H9 (cell line): ENCODE measurements around the gene VPS45. TPM values are rescaled to one million over a fixed set of nuclear protein-coding genes. Genes with fewer than 3 reads are reported as not detected.

Source experiments
- DNase-seq: peaks from one replicate; pipeline ENCODE4 v3.0.0-alpha.2; 2017
- H2AFZ ChIP-seq: one replicate; pipeline ENCODE4 v1.6.1; 2013; ENCODE audit warnings: mild to moderate bottlenecking, low read length, control low read depth, moderate library complexity
- H2AK5ac ChIP-seq: 2 replicates; pipeline ENCODE4 v1.6.1; 2013; ENCODE audit warnings: low read length, control low read depth, mixed read lengths; ENCODE audit not compliant: insufficient read length
- H2BK120ac ChIP-seq: one replicate; pipeline ENCODE4 v1.6.1; 2013; ENCODE audit warnings: low read depth, mild to moderate bottlenecking, low read length, control low read depth, inconsistent platforms; ENCODE audit not compliant: poor library complexity, severe bottlenecking
- H2BK12ac ChIP-seq: 2 replicates; pipeline ENCODE4 v1.6.1; 2013; ENCODE audit warnings: low read length, control low read depth, mixed read lengths, low read depth; ENCODE audit not compliant: insufficient read length
- H2BK15ac ChIP-seq: 2 replicates; pipeline ENCODE4 v1.6.1; 2013; ENCODE audit warnings: low read depth, low read length, control low read depth
- H2BK20ac ChIP-seq: one replicate; pipeline ENCODE4 v1.6.1; 2013; ENCODE audit warnings: low read depth, mild to moderate bottlenecking, low read length, control low read depth, inconsistent platforms; ENCODE audit not compliant: poor library complexity, severe bottlenecking
- H2BK5ac ChIP-seq: 2 replicates; pipeline ENCODE4 v1.6.1; 2013; ENCODE audit warnings: low read length, control low read depth, mixed read lengths; ENCODE audit not compliant: insufficient read length
- H3K14ac ChIP-seq: 2 replicates; pipeline ENCODE4 v1.6.1; 2013; ENCODE audit warnings: low read length, control low read depth; ENCODE audit not compliant: insufficient read depth
- H3K18ac ChIP-seq: 2 replicates; pipeline ENCODE4 v1.6.1; 2013; ENCODE audit warnings: low read depth, mild to moderate bottlenecking, mixed read lengths, low read length, control low read depth; ENCODE audit not compliant: insufficient read length
- H3K23ac ChIP-seq: 2 replicates; pipeline ENCODE4 v1.6.1; 2013; ENCODE audit warnings: low read length, control low read depth, mixed read lengths, low read depth; ENCODE audit not compliant: insufficient read length
- H3K23me2 ChIP-seq: 2 replicates; pipeline ENCODE4 v1.6.1; 2013; ENCODE audit warnings: low read depth, mild to moderate bottlenecking, mixed read lengths, low read length, control low read depth; ENCODE audit not compliant: insufficient read length, poor library complexity, severe bottlenecking
- H3K27ac ChIP-seq: 2 replicates; pipeline ENCODE4 v1.5.1; 2013; ENCODE audit warnings: low read length, control low read depth, mixed read lengths, low read depth; ENCODE audit not compliant: insufficient read length
- H3K27me3 ChIP-seq: 2 replicates; pipeline ENCODE4 v1.6.1; 2013; ENCODE audit warnings: low read length, control low read depth, inconsistent platforms; ENCODE audit not compliant: insufficient read depth
- H3K4ac ChIP-seq: 2 replicates; pipeline ENCODE4 v1.6.1; 2013; ENCODE audit warnings: low read depth, mild to moderate bottlenecking, control low read depth, inconsistent platforms, low read length, moderate library complexity
- H3K4me1 ChIP-seq: 2 replicates; pipeline ENCODE4 v1.6.1; 2013; ENCODE audit warnings: low read length, control low read depth, inconsistent platforms; ENCODE audit not compliant: insufficient read depth
- H3K4me2 ChIP-seq: 2 replicates; pipeline ENCODE4 v1.6.1; 2013; ENCODE audit warnings: low read length, control low read depth, mixed read lengths; ENCODE audit not compliant: insufficient read length, insufficient read depth
- H3K56ac ChIP-seq: 2 replicates; pipeline ENCODE4 v1.6.1; 2013; ENCODE audit warnings: low read depth, mild to moderate bottlenecking, mixed read lengths, low read length, control low read depth; ENCODE audit not compliant: insufficient read length
- H3K79me1 ChIP-seq: 2 replicates; pipeline ENCODE4 v1.6.1; 2013; ENCODE audit warnings: low read depth, mild to moderate bottlenecking, moderate library complexity, low read length, control low read depth, inconsistent platforms; ENCODE audit not compliant: insufficient read depth, poor library complexity, severe bottlenecking
- H3K79me2 ChIP-seq: 2 replicates; pipeline ENCODE4 v1.6.1; 2013; ENCODE audit warnings: low read length, control low read depth, inconsistent platforms; ENCODE audit not compliant: insufficient read depth
- H3K9ac ChIP-seq: 2 replicates; pipeline ENCODE4 v1.6.1; 2013; ENCODE audit warnings: low read length, control low read depth, mixed read lengths; ENCODE audit not compliant: insufficient read length; ENCODE audit errors: extremely low read depth
- H3K9me3 ChIP-seq: one replicate; pipeline ENCODE4 v1.6.1; 2013; ENCODE audit warnings: low read depth, low read length, inconsistent platforms; ENCODE audit not compliant: control insufficient read depth
- H3T11ph ChIP-seq: one replicate; pipeline ENCODE4 v1.6.1; 2013; ENCODE audit warnings: mild to moderate bottlenecking, low read length, control low read depth, inconsistent platforms
- H4K20me1 ChIP-seq: one replicate; pipeline ENCODE4 v1.6.1; 2013; ENCODE audit not compliant: control insufficient read depth, insufficient read length, insufficient read depth
- H4K5ac ChIP-seq: 2 replicates; pipeline ENCODE4 v1.6.1; 2013; ENCODE audit warnings: low read depth, mild to moderate bottlenecking, mixed read lengths, low read length, control low read depth; ENCODE audit not compliant: insufficient read length
- H4K8ac ChIP-seq: replicated peaks from 2 replicates; pipeline ENCODE4 v1.6.1; 2013; ENCODE audit warnings: low read length, control low read depth, mixed read lengths, low read depth; ENCODE audit not compliant: insufficient read length
- H4K91ac ChIP-seq: 2 replicates; pipeline ENCODE4 v1.6.1; 2013; ENCODE audit warnings: low read depth, mild to moderate bottlenecking, moderate library complexity, mixed read lengths, low read length, control low read depth; ENCODE audit not compliant: insufficient read length
- H3K27ac Mint-ChIP-seq, 3 experiments: 2 replicates in 2 of 3; 3 replicates in 1 of 3; pipeline ENCODE4 v1.8.0; 2020 to 2021; ENCODE audit warnings: mixed read lengths in 3 of 3, mild to moderate bottlenecking in 1 of 3, moderate library complexity in 1 of 3
- H3K27me3 Mint-ChIP-seq: 2 replicates; pipeline ENCODE4 v1.8.0; 2021; ENCODE audit warnings: low read depth, mild to moderate bottlenecking, moderate library complexity, mixed read lengths
- H3K36me3 Mint-ChIP-seq, 3 experiments: 2 replicates in 2 of 3; 3 replicates in 1 of 3; pipeline ENCODE4 v1.8.0; 2020 to 2021; ENCODE audit warnings: low read depth in 3 of 3, mixed read lengths in 3 of 3; ENCODE audit not compliant: insufficient read depth in 1 of 3
- H3K4me1 Mint-ChIP-seq, 2 experiments: 2 replicates each; pipeline ENCODE4 v1.8.0; 2020; ENCODE audit warnings: mixed read lengths in 2 of 2
- H3K4me3 Mint-ChIP-seq, 2 experiments: 2 replicates in 1 of 2; 3 replicates in 1 of 2; pipeline ENCODE4 v1.8.0; 2020 to 2021; ENCODE audit warnings: mild to moderate bottlenecking in 2 of 2, mixed read lengths in 2 of 2, moderate library complexity in 1 of 2
- H3K9me3 Mint-ChIP-seq, 2 experiments: 2 replicates in 1 of 2; 3 replicates in 1 of 2; pipeline ENCODE4 v1.8.0; 2020; ENCODE audit warnings: mild to moderate bottlenecking in 2 of 2, mixed read lengths in 2 of 2, moderate library complexity in 1 of 2
- WGBS: extraction: QIAGEN DNeasy Blood & Tissue Kit; methylation state at CpG from one replicate; pipeline ENCODE4 v1.1.7; 2013; ENCODE audit warnings: missing lambda C conversion rate, low lambda C conversion rate, mixed read lengths; ENCODE audit not compliant: insufficient read length; ENCODE audit errors: extremely low coverage; 5-methylcytosine and 5-hydroxymethylcytosine counted together
- total RNA-seq: library from RNA; stranded (reverse); gene quantifications from 2 replicates; pipeline ENCODE4 v1.2.1, GENCODE V29; 2021
- TF ChIP-seq, protein P1 (sequence below): fragments of 200-600 bp; sonication (generic); conservative IDR thresholded peaks from 3 replicates; pipeline ENCODE4 v1.8.0; 2021; ENCODE audit warnings: antibody characterized with exemption, mild to moderate bottlenecking

The VPS45 gene
- total RNA-seq, 1 experiment from 2014 or later: 31.8 TPM

DNA sequence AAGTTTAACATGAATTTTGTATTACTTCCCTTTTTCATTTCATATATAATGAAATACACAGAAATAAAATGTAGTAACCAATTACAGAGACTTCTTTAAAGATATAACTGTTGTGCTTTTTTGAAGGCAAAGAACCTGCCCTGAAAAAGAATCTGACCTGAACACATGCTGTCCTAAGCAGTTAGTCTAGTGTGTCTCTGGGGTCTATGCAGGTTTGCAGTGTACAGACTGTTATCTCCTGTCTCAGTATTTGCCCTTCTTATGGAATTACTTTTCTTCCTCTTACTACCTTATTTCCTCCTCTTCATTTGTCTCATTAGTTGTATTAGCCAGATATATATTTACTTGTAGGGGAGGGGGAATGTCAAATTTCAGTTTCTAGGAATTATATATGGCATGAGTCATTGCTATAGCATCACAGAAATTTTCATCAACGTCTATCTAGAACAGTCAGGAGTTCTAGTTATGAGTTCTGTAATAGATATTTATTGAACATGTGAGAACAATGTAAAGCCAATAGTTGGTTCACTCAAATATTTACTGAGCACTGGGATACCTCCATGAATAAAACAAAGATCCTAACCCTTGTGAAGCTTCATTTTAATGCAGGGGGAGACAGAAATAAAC is 53.8 kb downstream of the VPS45 start:
- H3K18ac ChIP-seq: no peak overlapping the region
- no peak for DNase-seq
- H3K23ac ChIP-seq: no peak overlapping the region
- H4K20me1 ChIP-seq: no peaks in the 10 kb centered on the region
- TF ChIP-seq, protein P1, sequence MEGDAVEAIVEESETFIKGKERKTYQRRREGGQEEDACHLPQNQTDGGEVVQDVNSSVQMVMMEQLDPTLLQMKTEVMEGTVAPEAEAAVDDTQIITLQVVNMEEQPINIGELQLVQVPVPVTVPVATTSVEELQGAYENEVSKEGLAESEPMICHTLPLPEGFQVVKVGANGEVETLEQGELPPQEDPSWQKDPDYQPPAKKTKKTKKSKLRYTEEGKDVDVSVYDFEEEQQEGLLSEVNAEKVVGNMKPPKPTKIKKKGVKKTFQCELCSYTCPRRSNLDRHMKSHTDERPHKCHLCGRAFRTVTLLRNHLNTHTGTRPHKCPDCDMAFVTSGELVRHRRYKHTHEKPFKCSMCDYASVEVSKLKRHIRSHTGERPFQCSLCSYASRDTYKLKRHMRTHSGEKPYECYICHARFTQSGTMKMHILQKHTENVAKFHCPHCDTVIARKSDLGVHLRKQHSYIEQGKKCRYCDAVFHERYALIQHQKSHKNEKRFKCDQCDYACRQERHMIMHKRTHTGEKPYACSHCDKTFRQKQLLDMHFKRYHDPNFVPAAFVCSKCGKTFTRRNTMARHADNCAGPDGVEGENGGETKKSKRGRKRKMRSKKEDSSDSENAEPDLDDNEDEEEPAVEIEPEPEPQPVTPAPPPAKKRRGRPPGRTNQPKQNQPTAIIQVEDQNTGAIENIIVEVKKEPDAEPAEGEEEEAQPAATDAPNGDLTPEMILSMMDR: no peak
- H4K5ac ChIP-seq: no peak overlapping the region
- H3K36me3 Mint-ChIP-seq: no peaks in the 10 kb centered on the region; a peak in 1 of 7 replicates
- H2BK15ac ChIP-seq: no peak overlapping the region
- no peak overlapping the region for H3K14ac ChIP-seq
- no peaks in the 10 kb centered on the region for H3K4me1 Mint-ChIP-seq
- H2BK5ac ChIP-seq: no peak overlapping the region
- no peak overlapping the region for H2AFZ ChIP-seq
- 0 out of 7 replicates have a peak overlapping the region, but pooled peaks of 1 of the 3 experiments have one; percentile 20 for H3K27ac Mint-ChIP-seq
- no peak overlapping the region for H3K4me2 ChIP-seq
- no peaks in the 10 kb centered on the region for H3K79me2 ChIP-seq
- H3K9me3 Mint-ChIP-seq: no peaks in the 10 kb centered on the region
- H3K79me1 ChIP-seq: no peaks in the 10 kb centered on the region
- no peaks in the 10 kb centered on the region for H3K27me3 Mint-ChIP-seq
- H2BK12ac ChIP-seq: no peak overlapping the region
- no peak overlapping the region for H2AK5ac ChIP-seq
- H3K27me3 ChIP-seq: no peaks in the 10 kb centered on the region
- H2BK20ac ChIP-seq: no peak overlapping the region
- no peaks in the 10 kb centered on the region for H3K9me3 ChIP-seq
- WGBS: no CpG with 5 or more reads among the region's 1 CpG
- no peak overlapping the region for H3K4ac ChIP-seq
- no peak overlapping the region for H3K56ac ChIP-seq
- no peak overlapping the region for H2BK120ac ChIP-seq
- H3T11ph ChIP-seq: no peak overlapping the region
- no peak overlapping the region for H4K8ac ChIP-seq
- H3K9ac ChIP-seq: no peak overlapping the region
- H3K27ac ChIP-seq: no peak overlapping the region
- H3K4me1 ChIP-seq: no peaks in the 10 kb centered on the region
- no peak overlapping the region for H4K91ac ChIP-seq
- no peaks in the 10 kb centered on the region for H3K23me2 ChIP-seq
- no peak overlapping the region for H3K4me3 Mint-ChIP-seq
